Hepatocyte (in vitro differentiated cells): Measurements from ENCODE around the gene KDM1A.

Experiments used
- CTCF ChIP-seq: fragments of 200-600 bp; sonication (generic); IDR thresholded peaks from 2 replicates; pipeline ENCODE4 v1.5.1; 2016; ENCODE audit warnings: antibody characterized with exemption, mild to moderate bottlenecking; ENCODE audit not compliant: poor library complexity
- EZH2 ChIP-seq: fragments of 200-600 bp; sonication (generic); IDR thresholded peaks from 2 replicates; pipeline ENCODE4 v1.6.1; 2016; ENCODE audit warnings: antibody characterized with exemption, mild to moderate bottlenecking, borderline replicate concordance
- EZH2phosphoT487 ChIP-seq: fragments of 200-600 bp; sonication (generic); IDR thresholded peaks from one replicate; pipeline ENCODE4 v1.6.1; 2018; ENCODE audit warnings: antibody characterized with exemption, mild to moderate bottlenecking, low read depth, moderate library complexity; ENCODE audit not compliant: unreplicated experiment, severe bottlenecking

GRCh38 chr1:23004112-23004511 lies 15.2 kb upstream of the KDM1A start:
- TF ChIP-seq CTCF: no peak
- no peak for TF ChIP-seq EZH2
- TF ChIP-seq EZH2phosphoT487: no peak
